SK-N-SH treated with all-trans-retinoic acid at 6 μM for 48 hours (cell line): ENCODE results near the gene SPATA33.

ENCODE experiments used
- ATAC-seq: fragments of 200-7000 bp; cut with Tn5 transposase; 3 replicates; pipeline ENCODE4 v1.9.1; 2020; ENCODE audit warnings: mild to moderate bottlenecking, moderate library complexity
- ARNTL ChIP-seq: fragments of 450-650 bp; formaldehyde crosslinking; IDR thresholded peaks from 2 replicates; pipeline ENCODE4 v1.5.0; 2020; ENCODE audit warnings: low read depth, mild to moderate bottlenecking, moderate library complexity, borderline replicate concordance
- CSDC2 ChIP-seq: fragments of 250-450 bp; sonication (Bioruptor Pico); IDR thresholded peaks from 2 replicates; pipeline ENCODE4 v1.5.0; 2020; ENCODE audit warnings: mild to moderate bottlenecking, moderate library complexity
- CSRNP3 ChIP-seq: fragments of 250-450 bp; sonication (Bioruptor Pico); IDR thresholded peaks from 2 replicates; pipeline ENCODE4 v1.5.1; 2021; ENCODE audit warnings: mild to moderate bottlenecking, moderate library complexity
- GLIS3 ChIP-seq: fragments of 250-450 bp; sonication (Bioruptor Pico); IDR thresholded peaks from 2 replicates; pipeline ENCODE4 v1.5.0; 2020; ENCODE audit warnings: mild to moderate bottlenecking, moderate library complexity
- ISL1 ChIP-seq: fragments of 250-450 bp; sonication (Bioruptor Pico); IDR thresholded peaks from 2 replicates; pipeline ENCODE4 v2.1.2; 2022; ENCODE audit warnings: mild to moderate bottlenecking, moderate library complexity
- PATZ1 ChIP-seq: fragments of 250-450 bp; sonication (Bioruptor Pico); IDR thresholded peaks from 2 replicates; pipeline ENCODE4 v1.8.0; 2020; ENCODE audit warnings: mild to moderate bottlenecking, moderate library complexity, borderline replicate concordance
- POU6F1 ChIP-seq: fragments of 250-450 bp; sonication (Bioruptor Pico); IDR thresholded peaks from 2 replicates; pipeline ENCODE4 v1.8.0; 2021; ENCODE audit warnings: low read depth, mild to moderate bottlenecking, moderate library complexity, borderline replicate concordance
- PPARA ChIP-seq: fragments of 250-450 bp; sonication (Bioruptor Pico); IDR thresholded peaks from 2 replicates; pipeline ENCODE4 v1.5.0; 2020; ENCODE audit warnings: mild to moderate bottlenecking, borderline replicate concordance
- RARB ChIP-seq: fragments of 250-450 bp; sonication (Bioruptor Pico); IDR thresholded peaks from 2 replicates; pipeline ENCODE4 v1.8.0; 2021; ENCODE audit warnings: mild to moderate bottlenecking, moderate library complexity
- SNAI2 ChIP-seq: fragments of 250-450 bp; sonication (Bioruptor Pico); IDR thresholded peaks from 2 replicates; pipeline ENCODE4 v1.5.0; 2020; ENCODE audit warnings: mild to moderate bottlenecking, moderate library complexity
- TCF4 ChIP-seq: fragments of 250-450 bp; sonication (Bioruptor Pico); IDR thresholded peaks from 2 replicates; pipeline ENCODE4 v1.8.0; 2021; ENCODE audit warnings: mild to moderate bottlenecking, moderate library complexity, borderline replicate concordance
- TOX ChIP-seq: fragments of 250-450 bp; sonication (Bioruptor Pico); IDR thresholded peaks from 2 replicates; pipeline ENCODE4 v1.8.0; 2021; ENCODE audit warnings: mild to moderate bottlenecking, moderate library complexity, borderline replicate concordance
- ZC3H10 ChIP-seq: fragments of 250-450 bp; sonication (Bioruptor Pico); IDR thresholded peaks from 2 replicates; pipeline ENCODE4 v1.5.1; 2021; ENCODE audit warnings: mild to moderate bottlenecking, moderate library complexity
- ZFP3 ChIP-seq: fragments of 250-450 bp; sonication (Bioruptor Pico); IDR thresholded peaks from 2 replicates; pipeline ENCODE4 v1.5.0; 2020; ENCODE audit warnings: mild to moderate bottlenecking, moderate library complexity
- ZNF565 ChIP-seq: fragments of 450-650 bp; formaldehyde crosslinking; conservative IDR thresholded peaks from 2 replicates; pipeline ENCODE4 v1.5.0; 2020; ENCODE audit warnings: low read depth, mild to moderate bottlenecking, moderate library complexity
- ZNF70 ChIP-seq: fragments of 450-650 bp; formaldehyde crosslinking; IDR thresholded peaks from 2 replicates; pipeline ENCODE4 v1.5.0; 2020; ENCODE audit warnings: mild to moderate bottlenecking, moderate library complexity
- ZNF8 ChIP-seq: fragments of 450-650 bp; formaldehyde crosslinking; IDR thresholded peaks from 2 replicates; pipeline ENCODE4 v1.5.0; 2020; ENCODE audit warnings: mild to moderate bottlenecking, moderate library complexity
- TF ChIP-seq, protein P1 (sequence below): fragments of 250-450 bp; sonication (Bioruptor Pico); IDR thresholded peaks from 2 replicates; pipeline ENCODE4 v1.5.1; 2020; ENCODE audit warnings: low read depth, mild to moderate bottlenecking, moderate library complexity

SPATA33 gene

GRCh38 chr16:89642574-89642973 is 15.1 kb upstream of the SPATA33 start:
- peak; percentile 6; the same call in 2 of the 3 replicates for ATAC-seq

GRCh38 chr16:89643769-89644300 is 13.8 kb upstream of the SPATA33 start:
- no peak for ATAC-seq
- TF ChIP-seq PATZ1 (CRISPR knock-in tag) (no peak), ZNF8 (no peak), SNAI2 (CRISPR knock-in tag) (no peak), GLIS3 (no peak), POU6F1 (CRISPR knock-in tag) (no peak), PPARA (CRISPR knock-in tag) (no peak)

More at GRCh38 chr16:89642574-89642973, 15.1 kb upstream of the SPATA33 start:
- TF ChIP-seq ARNTL (no peak), CSRNP3 (no peak), TCF4 (CRISPR knock-in tag) (no peak), ZNF70 (CRISPR knock-in tag) (no peak), POU6F1 (CRISPR knock-in tag) (no peak), PPARA (CRISPR knock-in tag) (no peak), ZNF565 (no peak), TOX (CRISPR knock-in tag) (no peak), ZNF8 (no peak), ZC3H10 (CRISPR knock-in tag) (no peak)

DNA sequence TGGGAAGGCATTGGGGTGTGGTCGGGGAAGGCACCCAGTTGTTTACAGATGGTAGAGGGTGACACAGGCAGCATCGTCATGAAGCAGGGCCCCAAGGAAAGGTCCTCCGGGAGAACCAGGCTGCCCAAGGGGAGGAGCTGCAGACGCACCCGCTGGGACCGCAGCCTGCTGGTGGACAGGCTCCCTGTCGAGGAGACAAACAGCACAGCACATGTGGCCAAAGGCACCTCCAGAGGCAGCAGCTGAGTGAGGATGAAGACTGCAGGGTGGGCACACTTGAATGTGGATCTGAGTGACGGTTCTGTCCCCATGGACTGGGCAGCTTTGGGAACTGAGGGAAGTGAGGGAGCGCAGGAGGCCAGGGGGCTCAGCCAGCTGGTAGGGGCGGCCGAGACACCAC is 12.5 kb upstream of the SPATA33 start:
- TF ChIP-seq ZFP3 (CRISPR knock-in tag), result no peak
- TF ChIP-seq TCF4 (CRISPR knock-in tag), result no peak
- no peak for TF ChIP-seq CSDC2
- TF ChIP-seq ZNF8, result no peak
- no peak for TF ChIP-seq ISL1 (CRISPR knock-in tag)
- TF ChIP-seq PPARA (CRISPR knock-in tag), result no peak
- no peak for ATAC-seq

DNA sequence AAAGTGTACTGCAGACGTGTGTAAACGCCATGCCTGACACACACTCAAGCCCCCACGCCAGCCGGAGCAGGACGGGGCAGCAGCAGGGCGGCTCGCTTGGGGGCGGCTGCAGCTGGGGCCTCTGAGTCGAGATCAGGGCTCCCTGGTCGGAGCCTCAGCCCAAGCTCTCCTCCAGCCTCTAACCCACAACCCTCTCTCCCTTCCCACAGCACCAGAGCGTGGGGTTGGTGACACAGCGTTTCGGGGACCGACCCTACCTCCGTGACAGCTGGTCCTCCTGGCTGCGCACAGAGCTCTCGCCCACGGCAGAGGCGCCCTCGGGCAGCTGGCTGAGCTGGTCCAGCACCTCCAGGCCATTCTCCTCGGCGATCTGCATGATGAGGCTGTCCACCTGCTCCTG is 11.4 kb upstream of the SPATA33 start:
- no peak for ATAC-seq

More for the DNA sequence above, 11.4 kb upstream of the SPATA33 start:
- TF ChIP-seq CSRNP3, result no peak
- no peak for TF ChIP-seq ZFP3 (CRISPR knock-in tag)
- no peak for TF ChIP-seq ARNTL
- TF ChIP-seq RARB (CRISPR knock-in tag), result no peak
- TF ChIP-seq PATZ1 (CRISPR knock-in tag), result no peak
- TF ChIP-seq, protein P1, sequence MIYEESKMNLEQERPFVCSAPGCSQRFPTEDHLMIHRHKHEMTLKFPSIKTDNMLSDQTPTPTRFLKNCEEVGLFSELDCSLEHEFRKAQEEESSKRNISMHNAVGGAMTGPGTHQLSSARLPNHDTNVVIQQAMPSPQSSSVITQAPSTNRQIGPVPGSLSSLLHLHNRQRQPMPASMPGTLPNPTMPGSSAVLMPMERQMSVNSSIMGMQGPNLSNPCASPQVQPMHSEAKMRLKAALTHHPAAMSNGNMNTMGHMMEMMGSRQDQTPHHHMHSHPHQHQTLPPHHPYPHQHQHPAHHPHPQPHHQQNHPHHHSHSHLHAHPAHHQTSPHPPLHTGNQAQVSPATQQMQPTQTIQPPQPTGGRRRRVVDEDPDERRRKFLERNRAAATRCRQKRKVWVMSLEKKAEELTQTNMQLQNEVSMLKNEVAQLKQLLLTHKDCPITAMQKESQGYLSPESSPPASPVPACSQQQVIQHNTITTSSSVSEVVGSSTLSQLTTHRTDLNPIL (CRISPR knock-in tag), result no peak
- TF ChIP-seq ZNF70 (CRISPR knock-in tag), result no peak
- no peak for TF ChIP-seq PPARA (CRISPR knock-in tag)
- TF ChIP-seq ZNF8, result no peak
- TF ChIP-seq ISL1 (CRISPR knock-in tag), result no peak
- no peak for TF ChIP-seq ZC3H10 (CRISPR knock-in tag)
- TF ChIP-seq CSDC2, result no peak
